HG02642 (cell line): ENCODE results near the gene MLYCD.

ENCODE experiments used
- ATAC-seq: cut with Tn5 transposase; IDR thresholded peaks from one replicate; pipeline ENCODE4 v1.9.1; 2021; ENCODE audit warnings: mild to moderate bottlenecking; ENCODE audit not compliant: unreplicated experiment, poor library complexity

The MLYCD gene

GRCh38 chr16:83895942-83896341 is 3.0 kb upstream of the MLYCD start:
- no peak for ATAC-seq

GRCh38 chr16:83899272-83899897 is 470 bp downstream of the MLYCD start:
- ATAC-seq, result peak; percentile 60

GRCh38 chr16:83899978-83900377 is 1.1 kb downstream of the MLYCD start:
- ATAC-seq, result no peak

GRCh38 chr16:83900571-83900970 is 1.7 kb downstream of the MLYCD start:
- no peak for ATAC-seq

- no peak for ATAC-seq
Measured at GRCh38 chr16:83901101-83901500, 2.2 kb downstream of the MLYCD start.

- ATAC-seq, result no peak
Measured at GRCh38 chr16:83903751-83904150, 4.8 kb downstream of the MLYCD start.

- no peak for ATAC-seq
Measured at GRCh38 chr16:83906683-83907082, 7.8 kb downstream of the MLYCD start.

- no peak for ATAC-seq
Measured at GRCh38 chr16:83907111-83907510, 8.2 kb downstream of the MLYCD start.

- no peak for ATAC-seq
Measured at GRCh38 chr16:83907631-83908250, 8.8 kb downstream of the MLYCD start.

GRCh38 chr16:83908798-83909197 is 9.9 kb downstream of the MLYCD start:
- no peak for ATAC-seq

- ATAC-seq, result no peak
Measured at GRCh38 chr16:83911290-83911689, 12.4 kb downstream of the MLYCD start.

GRCh38 chr16:83912519-83913244 is 13.8 kb downstream of the MLYCD start:
- no peak for ATAC-seq

GRCh38 chr16:83913245-83913633 is 14.3 kb downstream of the MLYCD start:
- no peak for ATAC-seq

- no peak for ATAC-seq
Measured at GRCh38 chr16:83914091-83914710, 15.3 kb downstream of the MLYCD start.

- no peak for ATAC-seq
Measured at GRCh38 chr16:83915081-83915480, 16.2 kb downstream of the MLYCD start.

- ATAC-seq, result no peak
Measured at GRCh38 chr16:83915491-83915890, 16.6 kb downstream of the MLYCD start.

- no peak for ATAC-seq
Measured at GRCh38 chr16:83917152-83918120, 18.5 kb downstream of the MLYCD start.

GRCh38 chr16:83920894-83921491 is 22.1 kb downstream of the MLYCD start:
- ATAC-seq, result no peak

- ATAC-seq, result no peak
Measured at GRCh38 chr16:83923581-83924365, 24.9 kb downstream of the MLYCD start.
